ENCODE data around the gene SLC15A1.
"Not testable (repeated sequence)": the region's sequence is repeated elsewhere in the genome, so short reads cannot be mapped to it uniquely, and the experiment has no call there.

Gene SLC15A1

GRCh38 chr13:98652721-98653462 is 99.6 kb downstream of the SLC15A1 start:
- FAIRE-seq, result no peak

GRCh38 chr13:98652276-98652675 is 100.2 kb downstream of the SLC15A1 start:
- FAIRE-seq, result no peak

GRCh38 chr13:98651744-98652143 is 100.7 kb downstream of the SLC15A1 start:
- no peak for FAIRE-seq

DNA sequence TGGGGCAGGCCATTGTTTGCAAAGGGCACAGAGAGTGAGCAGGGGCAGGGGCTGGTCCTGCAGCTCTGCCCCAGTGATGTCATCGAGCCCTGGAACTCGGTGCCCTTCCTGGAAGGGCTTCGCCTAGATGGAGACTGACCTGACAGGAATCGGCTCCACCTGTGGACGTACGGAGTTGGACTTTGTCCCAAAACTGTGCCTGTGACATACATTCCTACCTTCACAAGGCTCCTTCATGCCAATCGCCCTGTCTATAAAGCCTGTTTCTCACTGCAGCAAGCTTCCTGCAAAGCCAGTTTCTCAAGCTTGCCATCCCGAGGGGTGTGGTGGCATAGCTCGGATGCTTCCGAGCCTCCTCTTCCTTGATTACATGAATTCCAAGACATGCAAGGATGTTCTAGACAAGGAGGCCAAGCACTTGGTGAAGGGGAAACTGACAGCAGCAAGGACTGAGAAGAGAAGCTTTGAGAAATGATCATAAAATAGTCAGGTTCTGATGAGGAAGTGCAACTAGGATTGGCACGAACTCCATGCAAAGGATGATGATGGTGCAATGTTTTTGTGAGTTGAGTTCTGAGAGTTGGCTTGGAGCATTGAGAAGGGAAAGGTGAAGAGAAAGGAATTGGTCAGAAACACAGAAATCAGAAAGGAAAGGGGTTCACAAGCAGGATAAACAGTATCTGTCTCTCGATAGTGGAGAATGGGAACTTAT is 101.9 kb downstream of the SLC15A1 start:
- FAIRE-seq, result no peak

GRCh38 chr13:98649861-98650260 is 102.6 kb downstream of the SLC15A1 start:
- FAIRE-seq, result no peak

GRCh38 chr13:98648686-98649085 is 103.8 kb downstream of the SLC15A1 start:
- no peak for FAIRE-seq

GRCh38 chr13:98648141-98648540 is 104.3 kb downstream of the SLC15A1 start:
- FAIRE-seq, result no peak

DNA sequence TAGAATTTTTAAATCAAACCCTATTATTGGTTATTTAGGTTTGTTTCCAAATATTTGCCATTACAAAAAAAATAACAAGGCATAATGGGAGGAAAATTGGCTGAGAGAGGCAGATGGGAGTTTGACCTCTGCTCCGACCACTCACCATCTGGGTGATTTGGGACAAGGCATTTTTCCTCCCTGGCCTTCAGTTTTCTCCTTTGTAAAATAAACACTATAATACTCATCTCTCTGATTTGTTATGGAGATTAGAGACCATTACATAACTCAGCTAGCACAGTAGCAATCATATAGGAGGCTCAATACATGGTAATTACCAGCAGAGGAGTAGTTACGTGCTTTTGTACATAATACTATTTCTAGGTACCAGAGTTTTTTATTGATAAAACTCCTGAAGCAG is 105.4 kb downstream of the SLC15A1 start:
- FAIRE-seq, result no peak

DNA sequence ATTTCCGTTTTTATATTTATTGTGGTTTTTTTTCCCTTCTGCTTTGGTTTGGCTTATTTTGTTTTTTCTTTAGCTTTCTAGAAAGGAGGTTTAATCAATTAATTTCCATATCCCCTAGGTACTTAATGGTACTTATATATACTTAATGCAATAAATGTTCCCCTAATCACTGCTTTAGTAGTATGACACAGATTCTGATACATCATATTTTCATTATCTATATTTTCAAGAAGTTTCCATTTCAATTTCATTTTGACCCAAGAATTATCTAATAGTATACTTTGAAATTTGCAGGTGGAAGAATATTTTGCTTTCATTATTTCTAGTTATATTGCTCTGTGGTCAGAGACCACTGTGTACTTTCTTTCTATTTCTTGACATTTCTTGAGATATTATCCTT is 109.0 kb downstream of the SLC15A1 start:
- FAIRE-seq, result peak; percentile 51

DNA sequence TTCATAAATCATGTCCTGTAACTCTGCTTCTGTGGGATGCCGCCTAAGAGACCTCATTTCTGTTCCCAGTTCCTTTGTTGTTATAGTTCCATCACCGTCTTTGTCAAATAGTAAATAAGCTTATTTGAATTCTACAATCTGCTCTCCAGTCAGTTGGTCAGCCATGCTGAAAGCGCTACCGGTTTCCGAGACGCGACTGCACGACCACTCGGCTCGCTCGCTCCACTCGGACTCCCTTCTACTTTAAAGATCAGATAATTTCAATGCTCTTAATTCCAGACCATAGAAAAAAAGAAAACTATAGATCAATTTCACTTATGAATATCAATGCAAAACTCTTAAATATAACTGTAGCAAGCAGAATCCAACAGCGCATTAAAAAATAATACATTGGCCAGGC is 111.4 kb downstream of the SLC15A1 start:
- FAIRE-seq, result no peak

- not testable (repeated sequence) for FAIRE-seq
Measured at GRCh38 chr13:98639785-98640184, 112.7 kb downstream of the SLC15A1 start.

GRCh38 chr13:98638352-98638751 is 114.1 kb downstream of the SLC15A1 start:
- FAIRE-seq, result not testable (repeated sequence)
